Panc1 (cell line): ENCODE data around the gene CMIP. TPM values are rescaled to one million over a fixed set of nuclear protein-coding genes. Genes with fewer than 3 reads are reported as not detected.

Source experiments
- ATAC-seq: fragments of 200-7000 bp; cut with Tn5 transposase; 2 replicates; pipeline ENCODE4 v1.9.1; 2020; ENCODE audit warnings: mild to moderate bottlenecking, moderate library complexity
- BruUV-seq: library from RNA; stranded (reverse); fragments of 400-500 nt; replicated peaks from 2 replicates; lab custom pipeline; 2021; lab: Mats Ljungman, UMichigan
- CTCF ChIA-PET: fragments of 300-600 bp; sonication (Branson Sonifier 250); formaldehyde crosslinking; loops from one replicate; lab custom pipeline; 2022; ENCODE audit warnings: antibody characterized with exemption; lab: Charles Lee
- POLR2A ChIA-PET: fragments of 300-600 bp; sonication (Branson Sonifier 250); formaldehyde crosslinking; loops from one replicate; lab custom pipeline; 2022; ENCODE audit warnings: antibody characterized with exemption; lab: Charles Lee
- DNase-seq: peaks from one replicate; pipeline ENCODE4 v3.0.0-alpha.2; 2010; ENCODE audit warnings: low read depth, low spot score
- H3K27ac ChIP-seq: 2 replicates; pipeline ENCODE4 v1.5.1; 2011; ENCODE audit warnings: mild to moderate bottlenecking, low read length, inconsistent platforms
- H3K27me3 ChIP-seq: fragments of 200-500 bp; sonication (Bioruptor generic); 2 replicates; pipeline ENCODE4 v1.6.0; 2014; ENCODE audit warnings: low read length, inconsistent platforms; ENCODE audit not compliant: control insufficient read depth, insufficient read depth
- H3K36me3 ChIP-seq: fragments of 200-500 bp; sonication (Bioruptor generic); 2 replicates; pipeline ENCODE4 v1.5.1; 2014; ENCODE audit warnings: inconsistent platforms, mild to moderate bottlenecking, low read length, moderate library complexity; ENCODE audit not compliant: control insufficient read depth, insufficient read depth
- H3K4me1 ChIP-seq: 2 replicates; pipeline ENCODE4 v1.5.1; 2011; ENCODE audit warnings: inconsistent platforms, mild to moderate bottlenecking, low read length, moderate library complexity; ENCODE audit not compliant: control insufficient read depth, insufficient read depth
- H3K4me3 ChIP-seq, 2 experiments: 2 replicates each; pipeline ENCODE4 v1.5.1; 2011 to 2012; ENCODE audit warnings: low read depth in 2 of 2, low read length in 2 of 2, mild to moderate bottlenecking in 2 of 2, inconsistent platforms in 1 of 2, moderate library complexity in 1 of 2
- H3K9me3 ChIP-seq: fragments of 200-500 bp; sonication (Bioruptor generic); 2 replicates; pipeline ENCODE4 v1.5.1; 2014; ENCODE audit warnings: low read depth, mild to moderate bottlenecking, inconsistent platforms, low read length, moderate library complexity; ENCODE audit not compliant: control insufficient read depth, insufficient read depth
- CTCF ChIP-seq: fragments of 450-650 bp; IDR thresholded peaks from 2 replicates; pipeline ENCODE4 v1.5.1; 2017; ENCODE audit warnings: mild to moderate bottlenecking
- POLR2AphosphoS5 ChIP-seq: IDR thresholded peaks from 2 replicates; pipeline ENCODE4 v1.6.1; 2012; ENCODE audit warnings: mild to moderate bottlenecking, low read depth, low read length, moderate library complexity
- SIN3A ChIP-seq: IDR thresholded peaks from 2 replicates; pipeline ENCODE4 v1.6.1; 2012; ENCODE audit warnings: low read depth, mild to moderate bottlenecking, low read length, moderate library complexity, borderline replicate concordance; ENCODE audit not compliant: insufficient read depth
- TCF7L2 ChIP-seq: IDR thresholded peaks from 2 replicates; pipeline ENCODE4 v1.6.1; 2011; ENCODE audit warnings: mild to moderate bottlenecking, low read depth, low read length, inconsistent platforms
- in situ Hi-C: cut with HindIII; loops from 2 replicates; pipeline ENCODE4 v1.10.0; 2016; ENCODE audit warnings: low sequenced_read_pairs, low pct_unique_long_range_greater_than_20kb
- intact Hi-C: fragments of 100-400 bp; cut with micrococcal nuclease; formaldehyde crosslinking; loops from one replicate; pipeline ENCODE4 v1.10.0; 2022; ENCODE audit not compliant: unreplicated experiment
- total RNA-seq: library from RNA; stranded (reverse); gene quantifications from one replicate; pipeline ENCODE4 v1.2.1, GENCODE V29; 2021; ENCODE audit not compliant: unreplicated experiment
- TF ChIP-seq, protein P1 (sequence below), 2 experiments: IDR thresholded peaks; 2 replicates each; pipeline ENCODE4 v1.6.1; 2011 to 2012; ENCODE audit warnings: low read depth in 2 of 2, control low read depth in 1 of 2, low read length in 1 of 2, mild to moderate bottlenecking in 1 of 2, moderate library complexity in 1 of 2; ENCODE audit not compliant: insufficient read depth in 1 of 2

CMIP gene
- total RNA-seq, 1 experiment from 2014 or later: 49.7 TPM

- Histone ChIP-seq H3K27ac (no peak overlapping the region), H3K27me3 (no peaks in the 10 kb centered on the region), H3K4me3 (no peak overlapping the region), H3K36me3 (no peaks in the 10 kb centered on the region), H3K4me1 (no peaks in the 10 kb centered on the region), H3K9me3 (no peaks in the 10 kb centered on the region)
- BruUV-seq: no TSS peak
- no peak for TF ChIP-seq POLR2AphosphoS5
- no peak for TF ChIP-seq TCF7L2
- TF ChIP-seq SIN3A: no peak
- no peak for TF ChIP-seq CTCF
- TF ChIP-seq, protein P1, sequence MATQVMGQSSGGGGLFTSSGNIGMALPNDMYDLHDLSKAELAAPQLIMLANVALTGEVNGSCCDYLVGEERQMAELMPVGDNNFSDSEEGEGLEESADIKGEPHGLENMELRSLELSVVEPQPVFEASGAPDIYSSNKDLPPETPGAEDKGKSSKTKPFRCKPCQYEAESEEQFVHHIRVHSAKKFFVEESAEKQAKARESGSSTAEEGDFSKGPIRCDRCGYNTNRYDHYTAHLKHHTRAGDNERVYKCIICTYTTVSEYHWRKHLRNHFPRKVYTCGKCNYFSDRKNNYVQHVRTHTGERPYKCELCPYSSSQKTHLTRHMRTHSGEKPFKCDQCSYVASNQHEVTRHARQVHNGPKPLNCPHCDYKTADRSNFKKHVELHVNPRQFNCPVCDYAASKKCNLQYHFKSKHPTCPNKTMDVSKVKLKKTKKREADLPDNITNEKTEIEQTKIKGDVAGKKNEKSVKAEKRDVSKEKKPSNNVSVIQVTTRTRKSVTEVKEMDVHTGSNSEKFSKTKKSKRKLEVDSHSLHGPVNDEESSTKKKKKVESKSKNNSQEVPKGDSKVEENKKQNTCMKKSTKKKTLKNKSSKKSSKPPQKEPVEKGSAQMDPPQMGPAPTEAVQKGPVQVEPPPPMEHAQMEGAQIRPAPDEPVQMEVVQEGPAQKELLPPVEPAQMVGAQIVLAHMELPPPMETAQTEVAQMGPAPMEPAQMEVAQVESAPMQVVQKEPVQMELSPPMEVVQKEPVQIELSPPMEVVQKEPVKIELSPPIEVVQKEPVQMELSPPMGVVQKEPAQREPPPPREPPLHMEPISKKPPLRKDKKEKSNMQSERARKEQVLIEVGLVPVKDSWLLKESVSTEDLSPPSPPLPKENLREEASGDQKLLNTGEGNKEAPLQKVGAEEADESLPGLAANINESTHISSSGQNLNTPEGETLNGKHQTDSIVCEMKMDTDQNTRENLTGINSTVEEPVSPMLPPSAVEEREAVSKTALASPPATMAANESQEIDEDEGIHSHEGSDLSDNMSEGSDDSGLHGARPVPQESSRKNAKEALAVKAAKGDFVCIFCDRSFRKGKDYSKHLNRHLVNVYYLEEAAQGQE (IDR thresholded peaks at IDR 0.05; ENCODE audit: insufficient read depth in 1 of 2, low read depth in 2 of 2, low read length in 1 of 2): no peak
- no peak for ATAC-seq
- no peak for DNase-seq
- intact Hi-C loops (no loop called here), in situ Hi-C loops (no loop called here)
- POLR2A ChIA-PET: no interaction called here
- CTCF ChIA-PET: no interaction called here
Observed at GRCh38 chr16:81719993-81720392, 275.4 kb downstream of the CMIP start.

DNA sequence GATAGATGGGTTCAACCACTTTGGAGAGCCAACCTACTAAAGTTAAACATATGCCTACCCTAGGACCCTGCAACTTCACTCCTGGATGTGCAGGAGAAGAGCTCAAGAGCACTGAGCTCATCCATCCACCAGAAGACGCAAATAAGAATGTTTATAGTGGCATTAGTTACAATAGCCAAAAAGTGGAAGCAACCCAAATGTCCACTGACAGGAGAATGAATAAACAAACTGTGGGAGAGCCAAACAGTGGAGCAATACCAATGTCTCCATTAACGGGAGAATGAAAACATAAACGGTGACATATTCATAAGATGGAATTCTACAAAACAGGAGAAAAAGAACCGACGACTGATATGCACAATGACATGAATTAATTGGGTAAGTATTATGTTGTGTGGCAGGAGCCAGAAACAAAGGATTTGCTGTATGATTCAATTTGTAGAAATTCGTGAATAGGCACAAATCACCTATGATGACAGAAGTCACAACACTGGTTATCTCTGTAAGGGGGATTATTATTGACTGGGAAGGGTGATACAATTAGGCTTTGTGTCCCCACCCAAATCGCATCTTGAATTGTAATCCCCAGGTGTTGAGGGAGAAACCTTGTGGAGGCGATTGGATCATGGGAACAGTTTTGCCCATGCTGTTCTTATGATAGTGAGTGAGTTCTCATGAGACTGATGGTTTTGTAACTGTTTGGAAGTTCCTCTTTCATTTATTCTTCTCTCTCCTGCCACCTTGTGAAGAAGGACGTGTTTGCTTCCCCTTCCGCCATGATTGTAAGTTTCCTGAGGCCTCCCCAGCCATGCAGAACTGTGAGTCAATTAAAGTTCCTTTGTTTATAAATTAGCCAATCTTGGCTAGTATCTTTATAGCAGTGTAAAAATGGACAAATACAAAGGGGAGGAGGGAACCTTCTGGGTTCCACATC lies 276.6 kb downstream of the CMIP start:
- H3K36me3 ChIP-seq: no peaks in the 10 kb centered on the region
- intact Hi-C loops (no loop called here), in situ Hi-C loops (no loop called here)
- ATAC-seq (no peak), DNase-seq (no peak)
- no TSS peak for BruUV-seq
- H3K27me3 ChIP-seq: no peaks in the 10 kb centered on the region
- ChIA-PET POLR2A (no interaction called here), CTCF (no interaction called here)
- no peak overlapping the region for H3K27ac ChIP-seq
- no peaks in the 10 kb centered on the region for H3K4me1 ChIP-seq
- H3K4me3 ChIP-seq: no peak overlapping the region
- H3K9me3 ChIP-seq: no peaks in the 10 kb centered on the region
- TF ChIP-seq, protein P1 (IDR thresholded peaks at IDR 0.05; ENCODE audit: insufficient read depth in 1 of 2, low read depth in 2 of 2, low read length in 1 of 2): no peak
- TF ChIP-seq POLR2AphosphoS5 (no peak), TCF7L2 (no peak), SIN3A (no peak), CTCF (no peak)
